ENCODE data around the gene DMPK.
A peak's percentile ranks its signal among the peaks of the same experiment; 100 is the strongest.
"Not testable (repeated sequence)": the region's sequence is repeated elsewhere in the genome, so short reads cannot be mapped to it uniquely, and the experiment has no call there.

DMPK gene

GRCh38 chr19:45814851-45815480 is 32.7 kb upstream of the DMPK start, which contains the start of gene RSPH6A:
RSPH6A (minus strand) TSS chr19:45815308; CDS start chr19:45815176, 132 bp downstream.
- no peak for DNase-seq

- no peak for DNase-seq
Measured at GRCh38 chr19:45814166-45814780, 32.0 kb upstream of the DMPK start.

GRCh38 chr19:45812297-45812696 is 30.0 kb upstream of the DMPK start:
- DNase-seq: no peak

GRCh38 chr19:45809643-45810159 is 27.4 kb upstream of the DMPK start:
- no peak for DNase-seq

- DNase-seq: no peak
Measured at GRCh38 chr19:45805719-45806118, 23.4 kb upstream of the DMPK start.

- no peak for DNase-seq
Measured at GRCh38 chr19:45804959-45805230, 22.6 kb upstream of the DMPK start.

GRCh38 chr19:45804140-45804958 is 22.1 kb upstream of the DMPK start:
- no peak for DNase-seq

GRCh38 chr19:45801603-45802175 is 19.4 kb upstream of the DMPK start:
- DNase-seq: no peak

GRCh38 chr19:45800070-45800553 is 17.8 kb upstream of the DMPK start:
- DNase-seq: no peak

- not testable (repeated sequence) for DNase-seq
Measured at GRCh38 chr19:45799541-45799940, 17.3 kb upstream of the DMPK start.

GRCh38 chr19:45798995-45799517 is 16.8 kb upstream of the DMPK start:
- DNase-seq: peak; percentile 76

GRCh38 chr19:45794627-45795026 is 12.3 kb upstream of the DMPK start:
- no peak for DNase-seq

- no peak for DNase-seq
Measured at GRCh38 chr19:45793876-45794275, 11.6 kb upstream of the DMPK start.

- no peak for DNase-seq
Measured at GRCh38 chr19:45793178-45793564, 10.9 kb upstream of the DMPK start.

- DNase-seq: peak; percentile 100
Measured at GRCh38 chr19:45792470-45793177, 10.3 kb upstream of the DMPK start, which contains the start of gene DMWD. DMWD (minus strand) TSS chr19:45792845; CDS start chr19:45792756, 89 bp downstream.

GRCh38 chr19:45791744-45792469 is 9.6 kb upstream of the DMPK start:
- no peak for DNase-seq

- DNase-seq: no peak
Measured at GRCh38 chr19:45790942-45791341, 8.7 kb upstream of the DMPK start.

- DNase-seq: no peak
Measured at GRCh38 chr19:45789035-45789786, 6.9 kb upstream of the DMPK start.

- no peak for DNase-seq
Measured at GRCh38 chr19:45786533-45786894, 4.2 kb upstream of the DMPK start.

GRCh38 chr19:45785781-45786532 is 3.7 kb upstream of the DMPK start:
- DNase-seq: peak; percentile 28
